ENCODE data around the gene FNBP1L.

The FNBP1L gene

GRCh38 chr1:93433407-93433961, 14.4 kb upstream of the FNBP1L start:
- H3K4me1 ChIP-seq (ENCODE audit: control insufficient read depth, insufficient read depth, low read length) = no peaks in the 10 kb centered on the region
- H3K27me3 ChIP-seq (ENCODE audit: control insufficient read depth, insufficient read depth, low read length) = no peaks in the 10 kb centered on the region
- H3K9ac ChIP-seq (ENCODE audit: low read depth, low read length) = no peak overlapping the region
- peaks cover 9% of the 10 kb centered on the region; the same call in 1 of the 2 replicates for H3K9me3 ChIP-seq (ENCODE audit: control insufficient read depth, insufficient read depth, low read length)
- H3K4me3 ChIP-seq (ENCODE audit: low read depth, low read length) = no peak overlapping the region
- H3K27ac ChIP-seq (ENCODE audit: low read depth, low read length) = no peak overlapping the region
- no peaks in the 10 kb centered on the region for H3K36me3 ChIP-seq (ENCODE audit: control insufficient read depth, insufficient read depth, low read length)

- Histone ChIP-seq H3K9ac (ENCODE audit: low read depth, low read length) (no peak overlapping the region), H3K36me3 (ENCODE audit: control insufficient read depth, insufficient read depth, low read length) (no peaks in the 10 kb centered on the region), H3K9me3 (ENCODE audit: control insufficient read depth, insufficient read depth, low read length) (peaks cover 9% of the 10 kb centered on the region; the same call in 1 of the 2 replicates), H3K4me1 (ENCODE audit: control insufficient read depth, insufficient read depth, low read length) (no peaks in the 10 kb centered on the region), H3K27ac (ENCODE audit: low read depth, low read length) (no peak overlapping the region), H3K4me3 (ENCODE audit: low read depth, low read length) (no peak overlapping the region), H3K27me3 (ENCODE audit: control insufficient read depth, insufficient read depth, low read length) (no peaks in the 10 kb centered on the region)
Measured at GRCh38 chr1:93434088-93434487, 13.8 kb upstream of the FNBP1L start.

- no peak overlapping the region for H3K9ac ChIP-seq (ENCODE audit: low read depth, low read length)
- no peaks in the 10 kb centered on the region for H3K36me3 ChIP-seq (ENCODE audit: control insufficient read depth, insufficient read depth, low read length)
- no peak overlapping the region for H3K4me3 ChIP-seq (ENCODE audit: low read depth, low read length)
- H3K9me3 ChIP-seq (ENCODE audit: control insufficient read depth, insufficient read depth, low read length) = peaks cover 9% of the 10 kb centered on the region; the same call in 1 of the 2 replicates
- no peaks in the 10 kb centered on the region for H3K27me3 ChIP-seq (ENCODE audit: control insufficient read depth, insufficient read depth, low read length)
- no peak overlapping the region for H3K27ac ChIP-seq (ENCODE audit: low read depth, low read length)
- H3K4me1 ChIP-seq (ENCODE audit: control insufficient read depth, insufficient read depth, low read length) = no peaks in the 10 kb centered on the region
Measured at GRCh38 chr1:93434987-93435386, 12.9 kb upstream of the FNBP1L start.

DNA sequence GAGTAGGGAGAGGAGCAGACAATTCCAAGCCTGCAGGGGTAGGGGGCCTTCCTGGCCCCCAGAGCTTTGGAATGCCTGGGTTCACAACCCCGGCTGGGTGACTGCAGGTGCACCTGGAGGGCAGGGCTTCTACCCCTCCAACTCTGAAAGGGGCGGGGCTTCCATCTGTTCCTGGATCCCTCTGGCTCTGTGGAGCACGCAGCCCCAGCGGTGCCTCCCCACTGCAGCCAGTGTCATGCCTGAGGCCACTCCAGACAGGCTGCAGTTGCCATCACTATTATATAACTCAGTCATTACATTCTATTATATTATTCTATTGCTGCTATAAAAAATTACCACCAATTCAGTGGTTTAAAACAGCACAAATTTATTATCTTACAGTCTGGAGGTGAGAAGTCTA, 12.5 kb upstream of the FNBP1L start:
- Histone ChIP-seq H3K27ac (ENCODE audit: low read depth, low read length) (no peak overlapping the region), H3K36me3 (ENCODE audit: control insufficient read depth, insufficient read depth, low read length) (no peaks in the 10 kb centered on the region), H3K9me3 (ENCODE audit: control insufficient read depth, insufficient read depth, low read length) (peaks cover 9% of the 10 kb centered on the region; the same call in 1 of the 2 replicates), H3K27me3 (ENCODE audit: control insufficient read depth, insufficient read depth, low read length) (no peaks in the 10 kb centered on the region), H3K4me1 (ENCODE audit: control insufficient read depth, insufficient read depth, low read length) (no peaks in the 10 kb centered on the region), H3K9ac (ENCODE audit: low read depth, low read length) (no peak overlapping the region), H3K4me3 (ENCODE audit: low read depth, low read length) (no peak overlapping the region)

DNA sequence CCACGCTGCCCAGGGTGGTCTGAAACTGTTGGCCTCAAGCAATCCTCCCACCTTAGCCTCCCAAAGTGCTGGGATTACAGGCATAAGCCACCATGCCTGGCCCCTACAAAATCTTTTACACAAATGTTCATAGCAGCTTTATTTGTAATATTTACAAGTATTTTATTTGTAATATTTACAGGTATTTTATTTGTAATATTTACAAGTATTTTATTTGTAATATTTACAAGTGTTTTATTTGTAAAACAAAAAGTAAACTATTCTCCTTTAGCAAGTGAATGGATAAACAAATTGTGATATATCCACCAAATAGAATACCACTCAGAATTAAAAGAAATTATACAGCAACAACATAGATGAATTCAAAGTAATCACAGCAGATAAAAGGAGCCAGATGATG, 11.4 kb upstream of the FNBP1L start:
- Histone ChIP-seq H3K4me1 (ENCODE audit: control insufficient read depth, insufficient read depth, low read length) (no peaks in the 10 kb centered on the region), H3K9me3 (ENCODE audit: control insufficient read depth, insufficient read depth, low read length) (peaks cover 9% of the 10 kb centered on the region; the same call in 1 of the 2 replicates), H3K36me3 (ENCODE audit: control insufficient read depth, insufficient read depth, low read length) (no peaks in the 10 kb centered on the region), H3K4me3 (ENCODE audit: low read depth, low read length) (no peak overlapping the region), H3K27ac (ENCODE audit: low read depth, low read length) (no peak overlapping the region), H3K9ac (ENCODE audit: low read depth, low read length) (no peak overlapping the region), H3K27me3 (ENCODE audit: control insufficient read depth, insufficient read depth, low read length) (no peaks in the 10 kb centered on the region)

GRCh38 chr1:93437976-93438605, 9.8 kb upstream of the FNBP1L start:
- H3K4me1 ChIP-seq (ENCODE audit: control insufficient read depth, insufficient read depth, low read length) = no peaks in the 10 kb centered on the region
- H3K9ac ChIP-seq (ENCODE audit: low read depth, low read length) = no peak overlapping the region
- no peaks in the 10 kb centered on the region for H3K27me3 ChIP-seq (ENCODE audit: control insufficient read depth, insufficient read depth, low read length)
- H3K9me3 ChIP-seq (ENCODE audit: control insufficient read depth, insufficient read depth, low read length) = peaks cover 9% of the 10 kb centered on the region; the same call in 1 of the 2 replicates
- H3K27ac ChIP-seq (ENCODE audit: low read depth, low read length) = no peak overlapping the region
- no peaks in the 10 kb centered on the region for H3K36me3 ChIP-seq (ENCODE audit: control insufficient read depth, insufficient read depth, low read length)
- H3K4me3 ChIP-seq (ENCODE audit: low read depth, low read length) = no peak overlapping the region

GRCh38 chr1:93438716-93439115, 9.2 kb upstream of the FNBP1L start:
- H3K36me3 ChIP-seq (ENCODE audit: control insufficient read depth, insufficient read depth, low read length) = no peaks in the 10 kb centered on the region
- peaks cover 9% of the 10 kb centered on the region; the same call in 1 of the 2 replicates for H3K9me3 ChIP-seq (ENCODE audit: control insufficient read depth, insufficient read depth, low read length)
- no peaks in the 10 kb centered on the region for H3K27me3 ChIP-seq (ENCODE audit: control insufficient read depth, insufficient read depth, low read length)
- no peaks in the 10 kb centered on the region for H3K4me1 ChIP-seq (ENCODE audit: control insufficient read depth, insufficient read depth, low read length)
- H3K4me3 ChIP-seq (ENCODE audit: low read depth, low read length) = no peak overlapping the region
- no peak overlapping the region for H3K9ac ChIP-seq (ENCODE audit: low read depth, low read length)
- no peak overlapping the region for H3K27ac ChIP-seq (ENCODE audit: low read depth, low read length)

DNA sequence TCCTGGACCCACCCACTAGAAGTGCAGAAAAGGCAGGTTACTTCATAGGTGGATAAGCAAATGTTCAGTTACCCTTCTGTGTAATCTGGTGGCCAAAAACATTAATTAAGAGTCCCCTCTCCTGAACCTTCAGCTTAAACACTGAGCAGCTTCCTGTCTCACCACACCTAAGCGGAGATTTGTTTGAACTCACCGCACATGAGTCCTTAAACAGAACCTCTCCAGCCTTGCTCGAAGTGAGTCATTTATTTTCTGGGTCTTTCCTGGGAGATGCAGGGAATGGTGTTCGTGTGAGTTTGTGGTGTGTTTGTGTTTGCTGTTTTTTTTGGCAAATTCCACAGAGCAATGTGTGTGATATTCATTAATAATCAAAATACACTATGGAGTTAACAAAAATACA, 7.6 kb upstream of the FNBP1L start:
- Histone ChIP-seq H3K27ac (ENCODE audit: low read depth, low read length) (no peak overlapping the region), H3K4me1 (ENCODE audit: control insufficient read depth, insufficient read depth, low read length) (no peaks in the 10 kb centered on the region), H3K9ac (ENCODE audit: low read depth, low read length) (no peak overlapping the region), H3K9me3 (ENCODE audit: control insufficient read depth, insufficient read depth, low read length) (no peaks in the 10 kb centered on the region), H3K27me3 (ENCODE audit: control insufficient read depth, insufficient read depth, low read length) (no peaks in the 10 kb centered on the region), H3K4me3 (ENCODE audit: low read depth, low read length) (no peak overlapping the region), H3K36me3 (ENCODE audit: control insufficient read depth, insufficient read depth, low read length) (no peaks in the 10 kb centered on the region)

GRCh38 chr1:93440706-93441105, 7.2 kb upstream of the FNBP1L start:
- Histone ChIP-seq H3K27me3 (ENCODE audit: control insufficient read depth, insufficient read depth, low read length) (no peaks in the 10 kb centered on the region), H3K27ac (ENCODE audit: low read depth, low read length) (no peak overlapping the region), H3K4me3 (ENCODE audit: low read depth, low read length) (no peak overlapping the region), H3K9me3 (ENCODE audit: control insufficient read depth, insufficient read depth, low read length) (no peaks in the 10 kb centered on the region), H3K4me1 (ENCODE audit: control insufficient read depth, insufficient read depth, low read length) (no peaks in the 10 kb centered on the region), H3K9ac (ENCODE audit: low read depth, low read length) (no peak overlapping the region), H3K36me3 (ENCODE audit: control insufficient read depth, insufficient read depth, low read length) (no peaks in the 10 kb centered on the region)

GRCh38 chr1:93441589-93441988, 6.3 kb upstream of the FNBP1L start:
- Histone ChIP-seq H3K27me3 (ENCODE audit: control insufficient read depth, insufficient read depth, low read length) (no peaks in the 10 kb centered on the region), H3K27ac (ENCODE audit: low read depth, low read length) (no peak overlapping the region)

GRCh38 chr1:93442008-93442666, 5.8 kb upstream of the FNBP1L start:
- Histone ChIP-seq H3K9ac (ENCODE audit: low read depth, low read length) (no peak overlapping the region), H3K4me3 (ENCODE audit: low read depth, low read length) (no peak overlapping the region), H3K27me3 (ENCODE audit: control insufficient read depth, insufficient read depth, low read length) (no peaks in the 10 kb centered on the region), H3K9me3 (ENCODE audit: control insufficient read depth, insufficient read depth, low read length) (no peaks in the 10 kb centered on the region), H3K4me1 (ENCODE audit: control insufficient read depth, insufficient read depth, low read length) (0 out of 2 replicates have a peak, but pooled peaks cover under 1% of the 10 kb centered on the region), H3K36me3 (ENCODE audit: control insufficient read depth, insufficient read depth, low read length) (no peaks in the 10 kb centered on the region), H3K27ac (ENCODE audit: low read depth, low read length) (no peak overlapping the region)

More at GRCh38 chr1:93441589-93441988, 6.3 kb upstream of the FNBP1L start:
- Histone ChIP-seq H3K4me1 (ENCODE audit: control insufficient read depth, insufficient read depth, low read length) (no peaks in the 10 kb centered on the region), H3K4me3 (ENCODE audit: low read depth, low read length) (no peak overlapping the region), H3K9ac (ENCODE audit: low read depth, low read length) (no peak overlapping the region), H3K36me3 (ENCODE audit: control insufficient read depth, insufficient read depth, low read length) (no peaks in the 10 kb centered on the region), H3K9me3 (ENCODE audit: control insufficient read depth, insufficient read depth, low read length) (no peaks in the 10 kb centered on the region)

Data from HUES48 (cell line).